Upper lobe of left lung (tissue), 6 donors: Measurements from ENCODE around the gene DGCR8. TPM values are rescaled to one million over a fixed set of nuclear protein-coding genes. Genes with fewer than 3 reads are reported as not detected.

Experiments used
- ATAC-seq, 2 donors: fragments of 200-7000 bp; cut with Tn5 transposase; one replicate each; pipeline ENCODE4 v1.9.1; 2022; ENCODE audit warnings: mild to moderate bottlenecking in 2 of 2, moderate library complexity in 2 of 2; ENCODE audit not compliant: low FRiP score in 2 of 2
- DNase-seq, 2 donors: peaks; one replicate each; pipeline ENCODE4 v3.0.0-alpha.2; 2019 to 2020
- H3K27ac ChIP-seq, 4 donors: fragments of 200-600 bp; sonication (generic); one replicate each; pipeline ENCODE4 v1.5.1; 2016 to 2019
- H3K27me3 ChIP-seq, 4 donors: fragments of 200-600 bp; sonication (generic); one replicate each; pipeline ENCODE4 v1.5.1; 2017 to 2019
- H3K36me3 ChIP-seq, 4 donors: fragments of 200-600 bp; sonication (generic); one replicate each; pipeline ENCODE4 v1.5.1; 2016 to 2019
- H3K4me1 ChIP-seq, 4 donors: fragments of 200-600 bp; sonication (generic); one replicate each; pipeline ENCODE4 v1.5.1; 2018 to 2019
- H3K4me3 ChIP-seq, 4 donors: fragments of 200-600 bp; sonication (generic); one replicate each; pipeline ENCODE4 v1.5.1; 2017 to 2019; ENCODE audit warnings: mild to moderate bottlenecking in 2 of 4, moderate library complexity in 1 of 4
- H3K9me3 ChIP-seq, 4 donors: fragments of 200-600 bp; sonication (generic); one replicate each; pipeline ENCODE4 v1.5.1; 2018 to 2019
- EP300 ChIP-seq, 4 donors: sonication (generic); formaldehyde crosslinking; IDR thresholded peaks; one replicate each; pipeline ENCODE4 v1.5.1; 2017; ENCODE audit warnings: antibody characterized with exemption in 4 of 4, control low read depth in 2 of 4
- POLR2A ChIP-seq, 4 donors: fragments of 450-650 bp; IDR thresholded peaks; one replicate each; pipeline ENCODE4 v1.5.1; 2016 to 2017; ENCODE audit warnings: antibody characterized with exemption in 4 of 4, mild to moderate bottlenecking in 2 of 4
- POLR2AphosphoS5 ChIP-seq, 2 donors: sonication (generic); formaldehyde crosslinking; IDR thresholded peaks; one replicate each; pipeline ENCODE4 v1.5.1; 2017; ENCODE audit warnings: antibody characterized with exemption in 2 of 2
- WGBS, 2 donors: methylation state at CpG; one replicate each; pipeline ENCODE4 v1.1.5; 2017 to 2018; 5-methylcytosine and 5-hydroxymethylcytosine counted together
- small RNA-seq, 4 donors: library from RNA; depleted of rRNA; stranded (forward); fragments of <200 nt; gene quantifications; one replicate each; pipeline ENCODE3, GENCODE V24; 2016
- total RNA-seq, 6 donors: library from RNA; depleted of rRNA in 4 of 6; stranded (reverse); fragments of >200 nt in 4 of 6; gene quantifications; one replicate each; pipeline versions ENCODE4 v1.1.0 to v1.2.1, GENCODE V29; 2016 to 2021
- TF ChIP-seq, protein P1 (sequence below), 6 experiments: fragments of 450-650 bp in 4 of 6; fragments of 200-600 bp in 2 of 6; sonication (generic) in 2 of 6; IDR thresholded peaks; one replicate each; pipeline ENCODE4 v1.5.1; 2016 to 2019; ENCODE audit warnings: antibody characterized with exemption in 6 of 6
- donor health status: DM: no; HTN: no; CAD: no; lungs with moderate emphysema.
- donor health status: DM: no; HTN: yes; CAD: no; lungs with severe emphysema.

Gene DGCR8
- total RNA-seq, 6 donors from 2014 or later: 27.7 to 95.3 (median 33.1) TPM

DNA sequence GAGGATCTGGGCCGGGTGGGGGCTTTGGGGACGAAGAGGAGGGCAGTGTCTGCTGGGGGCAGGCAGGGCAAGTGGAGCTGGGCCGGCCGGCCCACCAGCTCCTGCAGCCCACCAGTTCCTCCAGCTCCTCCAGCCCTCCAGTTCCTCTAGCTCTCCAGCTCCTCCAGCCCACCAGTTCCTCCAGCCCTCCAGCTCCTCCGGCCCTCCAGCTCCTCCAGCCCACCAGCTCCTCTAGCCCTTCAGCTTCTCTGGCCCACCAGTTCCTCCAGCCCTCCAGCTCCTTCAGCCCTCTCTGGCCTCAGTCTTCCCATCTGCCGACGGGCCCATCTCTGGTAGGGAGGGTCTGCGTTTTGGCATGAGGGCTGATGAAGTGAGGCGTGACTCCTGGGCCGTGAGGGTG lies 80.0 kb downstream of the DGCR8 start:
- DNase-seq: peak in 1 of 2 donors; percentile 42
- Histone ChIP-seq H3K9me3 (no peaks in the 10 kb centered on the region), H3K4me3 (no peak overlapping the region), H3K36me3 (no peaks in the 10 kb centered on the region), H3K4me1 (peaks cover 0 to 7% (median 3%) of the 10 kb centered on the region in 4 donors), H3K27me3 (peaks cover 0 to 4% (median 0%) of the 10 kb centered on the region in 4 donors), H3K27ac (no peak overlapping the region)
- TF ChIP-seq EP300 (IDR thresholded peaks at IDR 0.05) (no peak), POLR2A (IDR thresholded peaks at IDR 0.05) (no peak), POLR2AphosphoS5 (IDR thresholded peaks at IDR 0.05) (no peak)
- TF ChIP-seq, protein P1, sequence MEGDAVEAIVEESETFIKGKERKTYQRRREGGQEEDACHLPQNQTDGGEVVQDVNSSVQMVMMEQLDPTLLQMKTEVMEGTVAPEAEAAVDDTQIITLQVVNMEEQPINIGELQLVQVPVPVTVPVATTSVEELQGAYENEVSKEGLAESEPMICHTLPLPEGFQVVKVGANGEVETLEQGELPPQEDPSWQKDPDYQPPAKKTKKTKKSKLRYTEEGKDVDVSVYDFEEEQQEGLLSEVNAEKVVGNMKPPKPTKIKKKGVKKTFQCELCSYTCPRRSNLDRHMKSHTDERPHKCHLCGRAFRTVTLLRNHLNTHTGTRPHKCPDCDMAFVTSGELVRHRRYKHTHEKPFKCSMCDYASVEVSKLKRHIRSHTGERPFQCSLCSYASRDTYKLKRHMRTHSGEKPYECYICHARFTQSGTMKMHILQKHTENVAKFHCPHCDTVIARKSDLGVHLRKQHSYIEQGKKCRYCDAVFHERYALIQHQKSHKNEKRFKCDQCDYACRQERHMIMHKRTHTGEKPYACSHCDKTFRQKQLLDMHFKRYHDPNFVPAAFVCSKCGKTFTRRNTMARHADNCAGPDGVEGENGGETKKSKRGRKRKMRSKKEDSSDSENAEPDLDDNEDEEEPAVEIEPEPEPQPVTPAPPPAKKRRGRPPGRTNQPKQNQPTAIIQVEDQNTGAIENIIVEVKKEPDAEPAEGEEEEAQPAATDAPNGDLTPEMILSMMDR (IDR thresholded peaks at IDR 0.05): no peak
- no peak for ATAC-seq
- 74 to 79% methylated on average over 8 to 10 of the region's 10 CpGs for WGBS, 2 donors

Small RNAs within 50 kb of the gene (small RNA-seq; reads per million reads assigned to genes)
- gene MIR185 (6.2 to 16.3 (median 7.7) reads per million in 4 donors), gene MIR6816 (0 to 0.33 (median 0.10) reads per million in 4 donors), gene RF00017 (0 reads per million in 4 donors), gene RF00599 (0 reads per million in 4 donors)

Other genes starting within 250 kb of the DGCR8 start
- 10 to 100 TPM in 1 of 6 donors, 1 to 10 TPM in 4, under 1 TPM in 1; 0.78 to 11.1 (median 6.8) TPM for gene GNB1L, start 225.4 kb upstream of the DGCR8 start, total RNA-seq
- gene RTL10, start 225.4 kb upstream of the DGCR8 start, total RNA-seq: 10 to 100 TPM; 16.4 to 27.4 (median 24.1) TPM
- 100 to 1,000 TPM; 136 to 475 (median 272) TPM for gene COMT, start 138.5 kb upstream of the DGCR8 start, total RNA-seq
- gene TXNRD2, start 138.4 kb upstream of the DGCR8 start, total RNA-seq: 10 to 100 TPM; 29.6 to 78.6 (median 49.3) TPM
- 10 to 100 TPM; 18.5 to 54.5 (median 22.8) TPM for gene ARVCF, start 63.4 kb upstream of the DGCR8 start, total RNA-seq
- gene TANGO2, start 59.1 kb upstream of the DGCR8 start, total RNA-seq: 10 to 100 TPM; 33.9 to 94.3 (median 55.0) TPM
- gene RANBP1, start 35.9 kb downstream of the DGCR8 start, total RNA-seq: 100 to 1,000 TPM in 2 of 6 donors, 10 to 100 TPM in 4; 55.3 to 154 (median 87.8) TPM
- 100 to 1,000 TPM in 1 of 6 donors, 10 to 100 TPM in 5; 30.3 to 146 (median 61.9) TPM for gene TRMT2A, start 37.0 kb downstream of the DGCR8 start, total RNA-seq
- 10 to 100 TPM; 19.5 to 87.1 (median 63.9) TPM for gene ZDHHC8, start 51.6 kb downstream of the DGCR8 start, total RNA-seq
- 1 to 10 TPM in 3 of 6 donors, under 1 TPM in 3; 0.46 to 2.1 (median 1.2) TPM for gene CCDC188, start 70.8 kb downstream of the DGCR8 start, total RNA-seq
- 10 to 100 TPM in 2 of 6 donors, 1 to 10 TPM in 4; 2.6 to 13.0 (median 9.0) TPM for gene RTN4R, start 188.1 kb downstream of the DGCR8 start, total RNA-seq
- 10 to 100 TPM; 36.7 to 62.2 (median 41.9) TPM for gene DGCR6L, start 239.8 kb downstream of the DGCR8 start, total RNA-seq